ENCODE measurements around the gene DIP2B. TPM values are rescaled to one million over a fixed set of nuclear protein-coding genes. Genes with fewer than 3 reads are reported as not detected.

DIP2B gene
- total and polyA plus RNA-seq, 2 of the 13 experiments (the other 11 are each of a cell fraction or from before 2014, with no cell fraction given): 32.1 to 35.8 TPM

- TF ChIP-seq TERF1 (CRISPR knock-in tag; IDR thresholded peaks at IDR 0.05) (no peak), ZSCAN20 (CRISPR knock-in tag; IDR thresholded peaks at IDR 0.05; ENCODE audit: borderline replicate concordance) (no peak), NRL (CRISPR knock-in tag; IDR thresholded peaks at IDR 0.05; ENCODE audit: borderline replicate concordance) (no peak), FOSL2 (CRISPR knock-in tag; IDR thresholded peaks at IDR 0.05) (peak; percentile 91), HNRNPK (IDR thresholded peaks at IDR 0.05; ENCODE audit: low read depth, low read length, poor library complexity, severe bottlenecking) (no peak), ONECUT2 (CRISPR knock-in tag; IDR thresholded peaks at IDR 0.05) (no peak), ZNF329 (CRISPR knock-in tag; IDR thresholded peaks at IDR 0.05; ENCODE audit: low read depth) (no peak), SOX6 (IDR thresholded peaks at IDR 0.05) (no peak), SOX6 (CRISPR knock-in tag; IDR thresholded peaks at IDR 0.05) (peak; percentile 64; the same call in 1 of the 2 replicates), CHD2 (IDR thresholded peaks at IDR 0.05; ENCODE audit: low read depth, low read length) (no peak), GTF2F1 (IDR thresholded peaks at IDR 0.05; ENCODE audit: low read length) (no peak), GMEB1 (CRISPR knock-in tag; IDR thresholded peaks at IDR 0.05; ENCODE audit: borderline replicate concordance) (no peak), NCOA2 (CRISPR knock-in tag; IDR thresholded peaks at IDR 0.05) (peak; percentile 34; the same call in 1 of the 2 replicates), GZF1 (CRISPR knock-in tag; IDR thresholded peaks at IDR 0.05) (no peak), REST (IDR thresholded peaks at IDR 0.05; ENCODE audit: borderline replicate concordance in 1 of 2, low read depth in 1 of 2, low read length in 2 of 2) (no peak), PAXIP1 (CRISPR knock-in tag; conservative IDR thresholded peaks at IDR 0.05) (peak; percentile 43; the same call in 1 of the 2 replicates), U2AF1 (optimal IDR thresholded peaks at IDR 0.05; ENCODE audit: low read depth, low read length) (no peak)
Observed at GRCh38 chr12:50786498-50787231, 281.9 kb downstream of the DIP2B start (continued).
